ENCODE data around the gene PCDH9. TPM values are rescaled to one million over a fixed set of nuclear protein-coding genes. Genes with fewer than 3 reads are reported as not detected.

Gene PCDH9
- total and polyA plus RNA-seq, 8 donors: 2.0 to 11.6 (median 3.1) TPM

- H3K4me3 ChIP-seq: no peak overlapping the region
- H3K27ac ChIP-seq: no peak overlapping the region
- peak in 1 of 4 donors; percentile 10 for DNase-seq
- no peaks in the 10 kb centered on the region for H3K27me3 ChIP-seq
- H3K36me3 ChIP-seq: no peaks in the 10 kb centered on the region
- intact Hi-C loops (cut with DNase I): no loop called here
- ATAC-seq: peak; percentile 64
- H3K4me1 ChIP-seq: no peaks in the 10 kb centered on the region
- no peak for TF ChIP-seq CTCF (IDR thresholded peaks at IDR 0.05)
- H3K9me3 ChIP-seq: peaks cover 0 to 10% of the 10 kb centered on the region in 2 donors
Observed at GRCh38 chr13:66618702-66619101, 611.4 kb downstream of the PCDH9 start.

- intact Hi-C loops (cut with DNase I): no loop called here
- no peak for ATAC-seq
- Histone ChIP-seq H3K27ac (no peak overlapping the region), H3K4me1 (no peaks in the 10 kb centered on the region), H3K27me3 (no peaks in the 10 kb centered on the region), H3K9me3 (peaks cover 0 to 5% of the 10 kb centered on the region in 2 donors), H3K4me3 (no peak overlapping the region), H3K36me3 (no peaks in the 10 kb centered on the region)
- no peak for TF ChIP-seq CTCF (IDR thresholded peaks at IDR 0.05)
- DNase-seq: no peak
Observed at GRCh38 chr13:66617786-66618185, 612.4 kb downstream of the PCDH9 start.

GRCh38 chr13:66612983-66613382 lies 617.2 kb downstream of the PCDH9 start:
- Histone ChIP-seq H3K4me3 (no peak overlapping the region), H3K27ac (no peak overlapping the region), H3K9me3 (peaks cover 0 to 2% of the 10 kb centered on the region in 2 donors), H3K27me3 (no peaks in the 10 kb centered on the region), H3K4me1 (no peaks in the 10 kb centered on the region), H3K36me3 (no peaks in the 10 kb centered on the region)
- no peak for ATAC-seq
- no peak for TF ChIP-seq CTCF (IDR thresholded peaks at IDR 0.05)
- no peak for DNase-seq
- intact Hi-C loops (cut with DNase I): no loop called here

GRCh38 chr13:66586489-66586888 lies 643.6 kb downstream of the PCDH9 start:
- no peaks in the 10 kb centered on the region for H3K9me3 ChIP-seq
- no peaks in the 10 kb centered on the region for H3K4me1 ChIP-seq
- no peak overlapping the region for H3K27ac ChIP-seq
- ATAC-seq: no peak
- intact Hi-C loops (cut with DNase I): no loop called here
- H3K4me3 ChIP-seq: no peak overlapping the region
- no peak for DNase-seq
- no peaks in the 10 kb centered on the region for H3K27me3 ChIP-seq
- no peaks in the 10 kb centered on the region for H3K36me3 ChIP-seq
- no peak for TF ChIP-seq CTCF (IDR thresholded peaks at IDR 0.05)

GRCh38 chr13:66585669-66586203 lies 644.4 kb downstream of the PCDH9 start:
- DNase-seq (no peak), ATAC-seq (no peak)
- no peak overlapping the region for H3K4me3 ChIP-seq
- no peaks in the 10 kb centered on the region for H3K9me3 ChIP-seq
- H3K27ac ChIP-seq: no peak overlapping the region
- intact Hi-C loops (cut with DNase I): no loop called here
- H3K4me1 ChIP-seq: no peaks in the 10 kb centered on the region
- H3K27me3 ChIP-seq: no peaks in the 10 kb centered on the region
- no peaks in the 10 kb centered on the region for H3K36me3 ChIP-seq
- TF ChIP-seq CTCF (IDR thresholded peaks at IDR 0.05): no peak

All from left lung (tissue), 10 donors.